PC-9 (cell line): ENCODE data around the gene PILRA. TPM values are rescaled to one million over a fixed set of nuclear protein-coding genes. Genes with fewer than 3 reads are reported as not detected.

Experiments used
- BruUV-seq: library from RNA; stranded (reverse); fragments of 400-500 nt; replicated peaks from 2 replicates; lab custom pipeline; 2021; lab: Mats Ljungman, UMichigan
- CTCF ChIA-PET: fragments of 300-600 bp; sonication (Branson Sonifier 250); formaldehyde crosslinking; loops from one replicate; lab custom pipeline; 2022; ENCODE audit warnings: antibody characterized with exemption; lab: Charles Lee
- POLR2A ChIA-PET: fragments of 300-600 bp; sonication (Branson Sonifier 250); formaldehyde crosslinking; loops from one replicate; lab custom pipeline; 2022; ENCODE audit warnings: antibody characterized with exemption; ENCODE audit not compliant: unreplicated experiment; lab: Charles Lee
- DNase-seq, 2 experiments: peaks; one replicate each; pipeline versions ENCODE4 v3.0.0 to v3.0.0-alpha.2; 2015 to 2022; ENCODE audit warnings: mixed read lengths in 1 of 2
- H2AFZ ChIP-seq: fragments of 200-600 bp; sonication (generic); 2 replicates; pipeline ENCODE4 v1.8.1; 2017; ENCODE audit warnings: antibody characterized with exemption
- H3F3A ChIP-seq: fragments of 200-600 bp; sonication (generic); 2 replicates; pipeline ENCODE4 v1.8.1; 2017; ENCODE audit warnings: antibody characterized with exemption, mild to moderate bottlenecking, low read depth; ENCODE audit not compliant: insufficient read depth
- H3K27ac ChIP-seq: fragments of 200-600 bp; sonication (generic); 2 replicates; pipeline ENCODE4 v1.6.1; 2016; ENCODE audit warnings: mixed run types
- H3K27me3 ChIP-seq: fragments of 200-600 bp; sonication (generic); 2 replicates; pipeline ENCODE4 v1.6.1; 2016; ENCODE audit warnings: low read depth, mixed run types; ENCODE audit not compliant: insufficient read depth
- H3K36me3 ChIP-seq: fragments of 200-600 bp; sonication (generic); 2 replicates; pipeline ENCODE4 v1.6.1; 2016; ENCODE audit warnings: low read depth, mixed run types
- H3K4me1 ChIP-seq: fragments of 200-600 bp; sonication (generic); replicated peaks from 2 replicates; pipeline ENCODE4 v1.6.1; 2016; ENCODE audit warnings: mixed run types; ENCODE audit not compliant: insufficient read depth
- H3K4me2 ChIP-seq: fragments of 200-600 bp; sonication (generic); 2 replicates; pipeline ENCODE4 v1.6.1; 2017; ENCODE audit warnings: mixed run types
- H3K4me3 ChIP-seq: fragments of 200-600 bp; sonication (generic); 2 replicates; pipeline ENCODE4 v1.6.1; 2016; ENCODE audit warnings: mixed run types
- H3K79me2 ChIP-seq: fragments of 200-600 bp; sonication (generic); 2 replicates; pipeline ENCODE4 v1.6.1; 2017; ENCODE audit warnings: low read depth, mixed run types
- H3K9me2 ChIP-seq: fragments of 200-600 bp; sonication (generic); 2 replicates; pipeline ENCODE4 v1.8.1; 2017; ENCODE audit warnings: mild to moderate bottlenecking; ENCODE audit not compliant: insufficient read depth
- H3K9me3 ChIP-seq: fragments of 200-600 bp; sonication (generic); 2 replicates; pipeline ENCODE4 v1.8.1; 2016; ENCODE audit warnings: low read depth; ENCODE audit not compliant: insufficient read depth
- H4K20me1 ChIP-seq: fragments of 200-600 bp; sonication (generic); 2 replicates; pipeline ENCODE4 v1.8.1; 2017; ENCODE audit not compliant: insufficient read depth
- EZH2 ChIP-seq: fragments of 200-600 bp; sonication (generic); IDR thresholded peaks from 2 replicates; pipeline ENCODE4 v1.8.0; 2017; ENCODE audit warnings: antibody characterized with exemption, low read depth
- intact Hi-C: fragments of 100-400 bp; cut with micrococcal nuclease; formaldehyde crosslinking; loops from one replicate; pipeline ENCODE4 v1.10.0; 2022; ENCODE audit not compliant: unreplicated experiment
- total RNA-seq: library from RNA; stranded (reverse); gene quantifications from 2 replicates; pipeline ENCODE4 v1.2.3, GENCODE V29; 2021
- TF ChIP-seq, protein P1 (sequence below): fragments of 200-600 bp; sonication (generic); conservative IDR thresholded peaks from 2 replicates; pipeline ENCODE4 v1.6.1; 2017; ENCODE audit warnings: mixed run types, antibody characterized with exemption, mild to moderate bottlenecking, moderate library complexity

PILRA gene
- total RNA-seq, 1 experiment from 2014 or later, result 2.8 TPM

- POLR2A ChIA-PET, result interaction anchor here (0.7 kb wide), 1 partner anchor 265 kb away, joined by 4 read pairs; no protein-coding TSS in a partner anchor
- TF ChIP-seq, protein P1, sequence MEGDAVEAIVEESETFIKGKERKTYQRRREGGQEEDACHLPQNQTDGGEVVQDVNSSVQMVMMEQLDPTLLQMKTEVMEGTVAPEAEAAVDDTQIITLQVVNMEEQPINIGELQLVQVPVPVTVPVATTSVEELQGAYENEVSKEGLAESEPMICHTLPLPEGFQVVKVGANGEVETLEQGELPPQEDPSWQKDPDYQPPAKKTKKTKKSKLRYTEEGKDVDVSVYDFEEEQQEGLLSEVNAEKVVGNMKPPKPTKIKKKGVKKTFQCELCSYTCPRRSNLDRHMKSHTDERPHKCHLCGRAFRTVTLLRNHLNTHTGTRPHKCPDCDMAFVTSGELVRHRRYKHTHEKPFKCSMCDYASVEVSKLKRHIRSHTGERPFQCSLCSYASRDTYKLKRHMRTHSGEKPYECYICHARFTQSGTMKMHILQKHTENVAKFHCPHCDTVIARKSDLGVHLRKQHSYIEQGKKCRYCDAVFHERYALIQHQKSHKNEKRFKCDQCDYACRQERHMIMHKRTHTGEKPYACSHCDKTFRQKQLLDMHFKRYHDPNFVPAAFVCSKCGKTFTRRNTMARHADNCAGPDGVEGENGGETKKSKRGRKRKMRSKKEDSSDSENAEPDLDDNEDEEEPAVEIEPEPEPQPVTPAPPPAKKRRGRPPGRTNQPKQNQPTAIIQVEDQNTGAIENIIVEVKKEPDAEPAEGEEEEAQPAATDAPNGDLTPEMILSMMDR, result no peak
- no peak for TF ChIP-seq EZH2
- Histone ChIP-seq H3K27ac (no peak overlapping the region), H3K4me1 (no peaks in the 10 kb centered on the region), H3K4me2 (no peak overlapping the region), H3K36me3 (no peaks in the 10 kb centered on the region), H3K9me3 (no peaks in the 10 kb centered on the region), H4K20me1 (no peaks in the 10 kb centered on the region), H3K27me3 (no peaks in the 10 kb centered on the region), H3K9me2 (no peaks in the 10 kb centered on the region), H3F3A (no peaks in the 10 kb centered on the region), H3K79me2 (no peaks in the 10 kb centered on the region), H3K4me3 (no peak overlapping the region), H2AFZ (no peak overlapping the region)
- CTCF ChIA-PET, result no interaction called here
- no TSS peak for BruUV-seq
- intact Hi-C loops, result no loop called here
- DNase-seq, result no peak
Observed at GRCh38 chr7:100402241-100402640, 29.0 kb downstream of the PILRA start.

DNA sequence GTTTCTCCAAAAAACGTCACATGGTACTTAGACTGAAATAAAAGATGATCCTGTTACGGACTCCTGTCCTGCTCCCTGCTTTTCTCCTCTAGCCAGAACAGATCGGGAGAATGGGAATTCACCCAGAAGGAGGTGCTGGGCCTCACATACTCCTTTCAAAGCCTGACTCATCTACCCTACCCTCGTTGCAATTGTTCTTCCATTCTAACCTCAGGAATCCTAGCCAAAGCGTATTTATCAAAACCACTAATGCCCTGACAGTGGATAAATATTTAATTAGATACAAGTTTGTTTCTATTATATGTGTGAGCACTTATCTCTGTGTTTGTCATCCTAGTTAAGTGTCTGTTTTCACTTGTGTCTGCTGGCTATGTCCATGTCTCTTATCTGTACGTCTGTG lies 33.5 kb downstream of the PILRA start:
- intact Hi-C loops, result loop anchor here (1.0 kb wide), 1 partner anchor 274 kb away; no protein-coding TSS in a partner anchor

GRCh38 chr7:100407285-100408180 lies 34.2 kb downstream of the PILRA start:
- Histone ChIP-seq H3K9me3 (no peaks in the 10 kb centered on the region), H3K4me3 (no peak overlapping the region), H3F3A (no peaks in the 10 kb centered on the region), H3K27ac (no peak overlapping the region), H3K4me2 (no peak overlapping the region), H3K79me2 (no peaks in the 10 kb centered on the region), H3K4me1 (no peaks in the 10 kb centered on the region), H2AFZ (no peak overlapping the region), H3K36me3 (no peaks in the 10 kb centered on the region), H3K27me3 (no peaks in the 10 kb centered on the region), H4K20me1 (no peaks in the 10 kb centered on the region), H3K9me2 (no peaks in the 10 kb centered on the region)
- ChIA-PET CTCF (interaction anchor here (0.5 to 1.0 kb wide), 11 partner anchors 9 to 970 kb away, joined by 3 to 9 read pairs (median 3); no protein-coding TSS in a partner anchor), POLR2A (interaction anchor here (0.6 to 0.7 kb wide), 6 partner anchors 20 to 419 kb away, joined by 3 to 6 read pairs (median 4); no protein-coding TSS in a partner anchor)
- TF ChIP-seq, protein P1, result peak; percentile 84
- no peak for TF ChIP-seq EZH2
- intact Hi-C loops, result loop anchor here (1.0 kb wide), 1 partner anchor 275 kb away; no protein-coding TSS in a partner anchor
- peak; percentile 46 to 74 for DNase-seq
- no TSS peak for BruUV-seq

More for the DNA sequence above, 33.5 kb downstream of the PILRA start:
- H3K9me3 ChIP-seq, result no peaks in the 10 kb centered on the region
- DNase-seq, result no peak
- no TSS peak for BruUV-seq
- H3K36me3 ChIP-seq, result no peaks in the 10 kb centered on the region
- no peaks in the 10 kb centered on the region for H3F3A ChIP-seq
- H3K79me2 ChIP-seq, result no peaks in the 10 kb centered on the region
- no peaks in the 10 kb centered on the region for H3K4me1 ChIP-seq
- TF ChIP-seq, protein P1, result no peak
- TF ChIP-seq EZH2, result no peak
- H4K20me1 ChIP-seq, result no peaks in the 10 kb centered on the region
- no peaks in the 10 kb centered on the region for H3K9me2 ChIP-seq
- H2AFZ ChIP-seq, result no peak overlapping the region
- no peak overlapping the region for H3K4me2 ChIP-seq
- H3K27me3 ChIP-seq, result no peaks in the 10 kb centered on the region
- H3K4me3 ChIP-seq, result no peak overlapping the region
- CTCF ChIA-PET, result interaction anchor here (0.5 kb wide), 1 partner anchor 969 kb away, joined by 3 read pairs; no protein-coding TSS in a partner anchor
- no peak overlapping the region for H3K27ac ChIP-seq
- POLR2A ChIA-PET, result interaction anchor here (0.6 kb wide), 1 partner anchor 206 kb away, joined by 4 read pairs; no protein-coding TSS in a partner anchor
